ENCODE measurements around the gene CALCOCO1. TPM values are rescaled to one million over a fixed set of nuclear protein-coding genes. Genes with fewer than 3 reads are reported as not detected.

CALCOCO1 gene
- total RNA-seq, 2 donors from 2014 or later, result 182 to 232 TPM

- H3K27ac ChIP-seq, result no peak overlapping the region
- peaks cover 9% of the 10 kb centered on the region in 2 donors for H3K27me3 ChIP-seq
- DNase-seq (ENCODE audit: low spot score), result no peak
- TF ChIP-seq, protein P1, sequence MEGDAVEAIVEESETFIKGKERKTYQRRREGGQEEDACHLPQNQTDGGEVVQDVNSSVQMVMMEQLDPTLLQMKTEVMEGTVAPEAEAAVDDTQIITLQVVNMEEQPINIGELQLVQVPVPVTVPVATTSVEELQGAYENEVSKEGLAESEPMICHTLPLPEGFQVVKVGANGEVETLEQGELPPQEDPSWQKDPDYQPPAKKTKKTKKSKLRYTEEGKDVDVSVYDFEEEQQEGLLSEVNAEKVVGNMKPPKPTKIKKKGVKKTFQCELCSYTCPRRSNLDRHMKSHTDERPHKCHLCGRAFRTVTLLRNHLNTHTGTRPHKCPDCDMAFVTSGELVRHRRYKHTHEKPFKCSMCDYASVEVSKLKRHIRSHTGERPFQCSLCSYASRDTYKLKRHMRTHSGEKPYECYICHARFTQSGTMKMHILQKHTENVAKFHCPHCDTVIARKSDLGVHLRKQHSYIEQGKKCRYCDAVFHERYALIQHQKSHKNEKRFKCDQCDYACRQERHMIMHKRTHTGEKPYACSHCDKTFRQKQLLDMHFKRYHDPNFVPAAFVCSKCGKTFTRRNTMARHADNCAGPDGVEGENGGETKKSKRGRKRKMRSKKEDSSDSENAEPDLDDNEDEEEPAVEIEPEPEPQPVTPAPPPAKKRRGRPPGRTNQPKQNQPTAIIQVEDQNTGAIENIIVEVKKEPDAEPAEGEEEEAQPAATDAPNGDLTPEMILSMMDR (IDR thresholded peaks at IDR 0.05), result peak in 1 of 2 donors; percentile 33
- H3K36me3 ChIP-seq, result no peaks in the 10 kb centered on the region
- H3K4me1 ChIP-seq, result peaks cover 0 to 28% of the 10 kb centered on the region in 2 donors
- no peaks in the 10 kb centered on the region for H3K9me3 ChIP-seq
- peak overlapping the region; percentile 5 to 41 for H3K4me3 ChIP-seq
Observed at GRCh38 chr12:53695152-53696145, 31.8 kb downstream of the CALCOCO1 start.

DNA sequence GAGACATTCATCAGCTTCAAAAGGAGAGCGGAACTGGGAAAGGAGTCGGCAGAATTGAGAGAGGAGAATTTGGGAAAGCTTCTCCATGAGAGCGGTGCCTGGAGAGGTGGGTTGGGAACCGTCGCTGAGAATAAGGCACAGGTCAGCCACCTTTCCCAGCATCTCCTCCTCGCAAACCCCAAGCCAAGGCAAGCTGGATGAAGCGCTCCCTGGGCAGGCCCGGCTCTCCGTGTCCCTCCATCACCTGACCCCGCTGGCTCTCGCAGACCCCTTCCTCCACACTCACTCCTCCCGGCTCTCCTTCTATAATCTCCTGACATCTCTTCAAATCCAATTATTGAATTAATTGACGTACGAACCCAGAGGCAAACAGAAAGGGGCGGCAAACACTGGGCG, 32.5 kb downstream of the CALCOCO1 start:
- peaks cover 9% of the 10 kb centered on the region in 2 donors for H3K27me3 ChIP-seq

DNA sequence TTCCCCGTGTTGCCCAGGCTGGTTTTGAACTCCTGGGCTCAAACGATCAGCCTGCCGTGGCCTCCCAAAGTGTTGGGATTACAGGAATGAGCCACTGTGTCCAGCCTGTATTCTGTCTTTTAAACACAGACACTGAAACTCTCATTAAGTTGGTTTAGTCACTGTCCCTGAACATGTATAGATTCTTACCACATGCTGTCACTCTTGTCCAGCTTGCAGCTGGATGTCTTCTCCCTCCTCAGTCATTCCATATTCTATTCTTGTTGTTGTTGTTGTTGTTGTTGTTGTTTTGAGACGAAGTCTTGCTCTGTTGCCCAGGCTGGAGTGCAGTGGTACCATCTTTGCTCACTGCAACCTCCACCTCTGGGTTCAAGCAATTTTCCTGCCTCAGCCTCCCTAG, 39.1 kb downstream of the CALCOCO1 start:
- Histone ChIP-seq H3K4me1 (no peaks in the 10 kb centered on the region), H3K27ac (no peak overlapping the region), H3K4me3 (no peak overlapping the region), H3K27me3 (no peaks in the 10 kb centered on the region), H3K9me3 (no peaks in the 10 kb centered on the region), H3K36me3 (no peaks in the 10 kb centered on the region)
- TF ChIP-seq, protein P1 (IDR thresholded peaks at IDR 0.05), result no peak
- no peak for DNase-seq (ENCODE audit: low spot score)

More for the DNA sequence above, 32.5 kb downstream of the CALCOCO1 start:
- Histone ChIP-seq H3K4me1 (peaks cover 0 to 28% of the 10 kb centered on the region in 2 donors), H3K27ac (no peak overlapping the region), H3K36me3 (no peaks in the 10 kb centered on the region), H3K4me3 (no peak overlapping the region), H3K9me3 (no peaks in the 10 kb centered on the region)
- DNase-seq (ENCODE audit: low spot score), result no peak
- TF ChIP-seq, protein P1 (IDR thresholded peaks at IDR 0.05), result no peak

DNA sequence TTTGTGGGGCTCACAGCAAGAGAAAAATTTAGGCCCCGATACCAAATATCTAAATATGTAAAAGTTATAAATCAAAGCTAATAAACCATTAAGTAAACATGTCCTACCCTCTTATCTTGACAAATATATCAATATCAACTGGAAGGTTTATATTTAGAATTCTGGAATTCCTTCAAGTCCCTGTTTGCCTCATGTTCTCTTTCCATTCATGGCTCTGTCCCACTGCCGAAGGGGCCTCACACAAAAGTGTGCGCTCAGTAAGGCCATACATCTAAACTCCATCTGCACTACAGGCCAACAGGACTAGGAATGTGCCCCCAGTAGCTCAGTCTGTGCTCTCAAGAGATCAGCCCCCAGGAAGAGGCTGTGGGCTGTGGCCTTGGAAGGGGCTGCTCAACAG, 40.8 kb downstream of the CALCOCO1 start:
- no peak overlapping the region for H3K4me3 ChIP-seq
- no peak overlapping the region for H3K27ac ChIP-seq

GRCh38 chr12:53684654-53685220, 42.5 kb downstream of the CALCOCO1 start:
- no peak for DNase-seq (ENCODE audit: low spot score)
- no peaks in the 10 kb centered on the region for H3K27me3 ChIP-seq
- no peak overlapping the region for H3K4me3 ChIP-seq
- H3K9me3 ChIP-seq, result no peaks in the 10 kb centered on the region
- TF ChIP-seq, protein P1 (IDR thresholded peaks at IDR 0.05), result no peak
- H3K27ac ChIP-seq, result no peak overlapping the region
- H3K36me3 ChIP-seq, result no peaks in the 10 kb centered on the region
- no peaks in the 10 kb centered on the region for H3K4me1 ChIP-seq

More for the DNA sequence above, 40.8 kb downstream of the CALCOCO1 start:
- TF ChIP-seq, protein P1 (IDR thresholded peaks at IDR 0.05), result no peak
- Histone ChIP-seq H3K36me3 (no peaks in the 10 kb centered on the region), H3K9me3 (no peaks in the 10 kb centered on the region), H3K4me1 (no peaks in the 10 kb centered on the region), H3K27me3 (no peaks in the 10 kb centered on the region)
- no peak for DNase-seq (ENCODE audit: low spot score)

Measured in right atrium auricular region (tissue), 2 donors.